Astrocyte of the hippocampus (primary cell): ENCODE measurements around the gene ABCA1.
"Not testable (repeated sequence)": the region's sequence is repeated elsewhere in the genome, so short reads cannot be mapped to it uniquely, and the experiment has no call there.

ENCODE experiments used
- DNase-seq: peaks from one replicate; pipeline ENCODE4 v3.0.0; 2011; ENCODE audit warnings: low read depth, low spot score

Gene ABCA1

DNA sequence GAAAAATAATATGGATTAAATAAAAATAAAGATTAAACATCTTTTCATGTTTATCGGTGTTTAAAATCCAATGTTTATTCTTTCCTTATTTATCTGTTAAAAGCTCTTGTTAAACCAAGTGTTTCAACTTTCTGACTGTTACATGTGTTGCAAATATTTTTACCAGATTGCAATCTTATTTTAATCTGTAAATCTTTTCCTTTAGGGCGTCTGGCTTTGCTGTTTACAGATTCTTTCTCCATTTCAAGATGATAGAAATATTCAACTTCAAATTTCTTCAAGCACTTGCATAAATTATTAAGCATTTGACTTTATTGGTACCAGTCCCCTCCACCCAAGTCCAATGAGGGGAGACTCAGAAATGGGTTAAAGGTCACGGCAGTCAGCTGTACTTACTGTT is 16.9 kb upstream of the ABCA1 start:
- no peak for DNase-seq

DNA sequence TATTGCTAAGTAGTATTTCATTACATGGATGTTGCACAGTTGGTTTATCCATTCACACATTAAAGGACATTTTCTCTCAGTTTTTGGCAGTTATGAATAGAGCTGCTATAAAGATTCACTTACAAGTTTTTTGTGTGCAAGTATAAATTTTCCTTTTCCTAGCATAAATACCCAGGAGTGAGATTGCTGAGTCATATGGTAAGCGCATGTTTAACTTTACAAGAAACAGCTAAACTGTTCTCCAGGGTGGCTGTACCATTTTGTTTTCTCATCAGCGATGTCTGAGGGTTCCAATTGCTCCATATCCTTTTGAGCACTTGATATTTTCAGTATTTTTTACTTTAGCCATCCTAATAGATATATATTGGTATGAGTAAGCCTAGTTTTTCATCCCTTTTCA is 16.4 kb upstream of the ABCA1 start:
- DNase-seq, result no peak

GRCh38 chr9:104941597-104941996 is 13.6 kb upstream of the ABCA1 start:
- no peak for DNase-seq

- DNase-seq, result no peak
Measured at GRCh38 chr9:104936291-104936690, 8.3 kb upstream of the ABCA1 start.

DNA sequence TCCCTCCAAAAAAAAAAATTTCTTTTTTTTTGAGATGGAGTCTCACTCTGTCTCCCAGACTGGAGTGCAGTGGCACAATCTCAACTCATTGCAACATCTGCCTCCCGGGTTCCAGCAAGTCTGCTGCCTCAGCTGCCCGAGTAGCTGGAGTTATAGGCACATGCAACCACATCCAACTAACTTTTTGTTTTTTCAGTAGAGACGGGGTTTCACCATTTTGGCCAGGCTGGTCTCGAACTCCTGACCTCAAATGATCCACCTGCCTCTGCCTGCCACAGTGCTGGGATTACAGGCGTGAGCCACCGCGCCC is 7.5 kb upstream of the ABCA1 start:
- DNase-seq, result not testable (repeated sequence)

DNA sequence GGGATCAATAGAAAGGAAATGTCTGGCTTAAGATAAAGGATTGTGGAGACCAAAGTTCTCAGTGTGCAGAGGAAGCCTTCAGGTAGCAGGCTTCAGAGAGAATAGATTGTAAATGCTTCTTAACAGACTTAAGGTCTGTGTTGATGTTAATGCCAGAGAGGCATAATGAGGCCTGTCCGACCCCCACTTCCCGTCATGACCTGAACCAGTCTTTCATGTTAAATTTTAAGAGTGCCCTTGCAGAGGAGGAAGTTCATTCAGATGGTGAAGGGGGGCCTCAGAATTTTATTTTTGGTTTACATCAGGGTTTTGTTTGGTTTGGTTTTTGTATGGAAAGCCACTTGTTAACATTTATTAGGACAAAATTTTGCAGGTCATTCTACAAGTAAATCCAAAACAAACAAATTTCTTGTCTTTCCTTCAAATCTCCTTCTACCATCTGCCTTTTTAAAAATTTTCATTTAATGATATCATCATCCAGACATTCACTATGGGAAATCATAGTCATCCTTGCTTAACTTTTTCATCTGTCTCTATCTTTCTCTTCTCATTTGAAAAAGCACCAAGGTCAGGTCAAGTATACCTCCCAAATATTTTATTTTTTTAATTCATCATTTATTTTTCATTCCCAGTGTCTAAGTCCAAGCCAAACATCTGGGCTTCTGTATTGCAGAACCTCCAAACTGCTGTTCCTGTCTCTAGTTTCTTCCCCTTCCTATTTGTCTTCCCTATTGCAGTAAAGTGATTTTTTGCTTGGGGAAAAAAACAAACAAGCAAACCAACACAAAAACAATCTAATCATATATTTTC is 6.9 kb upstream of the ABCA1 start:
- DNase-seq, result no peak

GRCh38 chr9:104933091-104933490 is 5.1 kb upstream of the ABCA1 start:
- not testable (repeated sequence) for DNase-seq

DNA sequence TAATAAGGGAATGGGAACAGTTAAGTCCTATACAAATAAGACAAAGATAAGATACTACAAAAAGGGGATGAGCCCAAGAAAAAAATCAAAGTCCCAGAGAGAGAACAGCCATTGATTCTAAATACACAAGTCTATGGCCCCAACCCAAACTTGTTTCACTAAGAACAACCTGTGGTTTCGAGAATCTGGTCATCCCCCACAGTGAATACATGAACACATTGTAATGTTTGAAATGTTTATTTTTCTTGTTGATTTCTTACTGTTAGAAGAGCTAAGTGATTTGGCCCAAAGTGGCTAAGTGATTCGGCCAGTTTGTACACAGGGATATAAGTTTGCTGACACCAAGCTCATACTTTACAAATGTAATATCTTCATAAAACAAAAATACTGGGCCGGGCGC is 3.3 kb upstream of the ABCA1 start:
- no peak for DNase-seq

DNA sequence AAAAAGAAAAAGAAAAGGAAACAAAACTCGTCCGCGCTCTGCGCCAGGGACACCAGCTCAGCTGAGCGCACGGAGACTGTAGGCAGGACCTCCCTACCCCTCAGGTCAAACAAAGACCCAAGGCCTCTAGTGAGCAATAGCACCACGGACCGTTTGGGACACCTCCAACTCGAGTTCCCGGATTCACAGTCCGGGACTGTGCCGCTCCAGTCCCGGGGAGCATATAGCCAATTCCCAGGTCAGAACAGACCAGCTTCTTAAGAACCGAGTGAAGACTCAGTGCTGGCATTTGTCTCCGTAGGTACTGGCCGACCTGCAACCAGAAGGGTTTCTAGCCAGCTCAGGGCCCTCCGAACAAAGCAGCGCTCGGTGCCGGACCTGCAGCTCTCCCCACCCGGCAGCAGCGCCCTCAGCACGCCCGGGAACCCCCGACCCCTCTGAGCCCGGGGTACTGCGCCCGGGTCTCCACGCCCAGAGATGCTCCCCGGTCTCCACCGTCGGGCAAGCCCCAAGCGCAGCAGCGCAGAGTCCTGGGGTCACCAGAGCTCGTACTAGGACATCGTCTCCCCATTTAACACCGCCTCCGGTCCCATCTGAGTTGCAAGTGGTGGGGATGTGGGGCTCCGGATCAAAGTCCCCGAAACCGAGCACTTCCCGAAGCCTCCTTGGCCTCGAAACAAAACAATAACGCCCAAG is 591 bp downstream of the ABCA1 start:
- peak; percentile 73 for DNase-seq

DNA sequence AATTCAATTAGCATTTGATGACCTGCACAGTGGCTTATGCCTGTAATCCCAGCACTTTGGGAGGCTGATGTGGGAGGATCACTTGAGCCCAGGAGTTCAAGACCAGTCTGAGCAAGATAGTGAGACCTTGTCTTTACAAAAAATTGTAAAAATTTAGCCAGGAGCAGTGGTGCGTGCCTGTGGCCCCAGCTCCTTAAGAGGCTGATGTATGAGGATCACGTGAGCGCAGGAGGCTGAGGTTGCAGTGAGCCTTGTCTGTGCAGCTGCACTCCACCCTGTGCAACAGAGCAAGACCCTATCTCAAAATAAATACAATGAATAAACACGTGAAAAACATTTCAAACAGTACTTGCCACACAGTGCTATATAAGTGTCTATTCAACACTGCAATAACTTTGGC is 4.2 kb downstream of the ABCA1 start:
- no peak for DNase-seq

- DNase-seq, result no peak
Measured at GRCh38 chr9:104923289-104923688, 4.7 kb downstream of the ABCA1 start.

GRCh38 chr9:104922748-104923147 is 5.2 kb downstream of the ABCA1 start:
- not testable (repeated sequence) for DNase-seq

DNA sequence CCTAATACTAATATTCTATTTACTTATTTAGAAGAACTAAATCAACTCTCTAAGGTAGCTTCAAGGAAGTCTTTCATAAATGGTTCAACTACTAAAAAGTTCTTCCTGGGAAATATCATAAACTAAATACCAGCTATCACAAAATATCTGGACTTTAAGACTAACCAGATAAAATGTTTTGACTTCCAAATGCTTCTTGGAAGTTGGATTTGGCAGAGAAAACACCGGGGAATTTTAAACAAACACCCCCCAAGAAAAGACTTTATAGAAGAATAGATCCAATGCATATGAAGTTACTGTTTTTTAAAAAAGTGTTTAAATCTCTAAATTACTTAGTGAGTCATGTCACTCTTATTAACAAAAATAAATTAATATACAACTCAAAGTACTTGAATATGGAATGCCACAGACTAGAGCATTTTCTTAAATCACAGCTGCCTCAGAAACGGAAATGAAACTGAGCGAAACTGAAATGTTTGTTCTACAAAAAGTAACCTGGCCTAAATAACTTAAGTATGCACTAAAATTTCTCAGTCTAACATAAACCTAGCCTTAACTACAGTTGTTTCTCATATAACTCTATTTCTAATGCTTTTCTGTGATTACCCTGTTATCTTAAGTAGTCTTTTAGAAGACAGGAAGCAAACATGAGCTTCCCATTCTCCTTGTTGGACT is 6.8 kb downstream of the ABCA1 start:
- no peak for DNase-seq

DNA sequence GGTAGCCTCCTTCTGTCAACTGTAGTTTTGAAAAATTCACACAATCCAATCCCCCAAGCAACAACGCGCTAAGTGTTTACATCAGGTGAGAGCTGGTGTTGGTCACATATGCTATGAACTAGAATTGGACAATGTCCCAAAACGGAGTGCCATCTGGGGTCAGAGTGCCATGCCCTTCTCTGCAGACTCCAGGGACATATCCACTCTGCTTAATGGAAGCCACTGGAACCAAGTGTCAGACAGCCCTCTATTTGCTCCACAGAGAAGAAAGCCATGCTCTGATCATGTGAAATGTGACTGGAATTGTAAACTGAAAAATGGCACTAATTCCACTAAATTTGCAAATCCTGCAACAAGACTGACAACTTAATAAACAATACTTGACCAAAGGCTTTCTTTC is 12.2 kb downstream of the ABCA1 start:
- no peak for DNase-seq

- DNase-seq, result no peak
Measured at GRCh38 chr9:104915049-104915448, 12.9 kb downstream of the ABCA1 start.

- no peak for DNase-seq
Measured at GRCh38 chr9:104914466-104914865, 13.5 kb downstream of the ABCA1 start.

DNA sequence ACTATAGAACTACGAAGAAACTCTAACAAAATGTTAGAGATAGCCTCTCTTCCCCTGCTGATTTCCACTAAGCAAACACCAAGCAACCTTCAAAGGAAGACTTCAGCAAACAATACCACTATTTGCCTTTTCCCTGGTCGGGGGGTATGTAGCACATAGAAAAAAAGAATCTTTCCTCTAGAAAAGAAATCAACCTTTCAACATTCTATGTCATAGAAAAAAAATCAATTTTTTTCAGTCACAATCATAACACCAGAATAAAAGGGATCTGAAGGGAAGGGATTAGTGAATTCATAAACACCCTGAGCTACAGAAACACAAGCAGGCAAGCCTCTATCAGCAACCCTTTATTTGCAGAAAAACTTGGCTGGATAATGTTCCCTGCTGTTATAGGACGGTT is 15.3 kb downstream of the ABCA1 start:
- DNase-seq, result no peak

DNA sequence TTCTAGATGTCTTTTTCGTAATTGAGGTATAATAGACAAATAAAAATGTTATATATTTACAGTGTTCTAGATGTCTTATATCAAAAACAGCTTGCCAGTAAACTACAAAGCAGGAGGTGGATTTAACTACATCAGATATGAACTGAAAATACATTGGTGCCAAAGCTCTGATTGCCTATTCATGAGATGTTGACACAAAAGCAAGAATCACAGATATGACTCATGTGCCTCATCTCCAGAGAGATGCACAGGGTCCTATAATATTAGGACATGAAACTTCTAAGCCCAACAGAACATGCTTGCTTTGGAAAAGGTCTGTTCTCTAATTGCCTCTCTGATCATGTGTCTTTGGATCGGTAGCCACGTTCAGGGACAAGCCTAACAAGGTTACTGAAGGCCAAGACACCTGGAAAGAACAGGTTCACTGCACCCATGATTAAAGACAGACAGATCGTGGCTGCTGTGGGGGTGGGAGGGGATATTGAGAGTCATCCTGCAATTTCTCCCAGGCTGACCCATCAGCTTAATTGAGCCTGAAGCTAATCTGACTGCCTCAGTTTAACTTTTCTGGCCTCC is 16.8 kb downstream of the ABCA1 start:
- no peak for DNase-seq

DNA sequence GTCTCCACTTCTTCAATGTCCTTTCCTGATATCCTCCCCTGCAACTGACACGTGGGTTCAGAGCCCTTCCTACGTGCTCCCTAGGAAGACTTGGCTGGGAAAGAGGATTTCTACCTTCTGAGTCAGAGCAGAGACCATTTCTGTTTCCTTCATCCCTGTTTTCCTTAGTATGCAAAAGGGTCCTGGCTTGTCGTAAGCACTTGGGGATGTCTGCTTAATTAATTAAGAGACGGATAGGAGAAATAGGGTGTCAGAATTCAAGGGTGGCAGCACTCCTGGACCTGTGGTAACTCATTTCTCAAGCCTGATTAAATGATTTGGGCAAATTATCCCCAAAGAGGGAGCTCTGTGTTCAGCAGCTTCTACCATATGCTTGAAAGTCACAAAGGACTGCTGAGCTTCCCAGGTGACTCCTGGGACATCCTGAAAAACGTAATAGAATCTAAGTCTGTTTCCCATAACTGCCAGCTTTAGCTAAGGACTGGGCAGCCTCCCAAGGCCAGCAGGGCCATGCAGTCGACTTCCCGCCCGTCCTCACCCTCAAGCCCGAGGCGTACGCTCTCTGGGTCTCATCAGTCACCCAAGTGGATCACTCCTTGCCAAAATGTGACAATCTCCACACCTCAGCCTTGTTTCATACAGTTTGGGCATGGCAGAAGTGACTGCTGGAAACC is 20.5 kb downstream of the ABCA1 start:
- DNase-seq, result peak; percentile 83

- DNase-seq, result no peak
Measured at GRCh38 chr9:104906441-104907277, 21.3 kb downstream of the ABCA1 start.

DNA sequence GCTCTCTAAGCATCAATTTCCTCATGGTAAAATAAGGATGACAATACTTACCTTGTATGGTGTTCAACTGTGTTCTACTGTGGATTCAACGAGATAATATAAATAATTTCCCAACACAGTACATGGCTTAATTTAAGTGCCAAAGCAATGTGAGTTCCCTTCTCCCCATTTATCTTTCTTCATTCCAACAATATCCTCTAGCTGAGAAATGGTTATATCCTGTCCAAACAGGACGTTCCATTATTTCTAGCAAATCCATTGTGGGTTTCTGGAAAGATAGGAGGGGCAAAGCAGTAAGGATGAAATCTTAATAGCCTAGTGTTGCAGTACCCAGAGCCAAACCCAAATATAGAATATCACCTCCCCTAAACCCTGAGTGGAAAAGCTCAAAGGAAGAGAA is 22.0 kb downstream of the ABCA1 start:
- DNase-seq, result no peak
